Muscle layer of duodenum (tissue), 2 donors: Measurements from ENCODE around the gene HIC1.

Experiments
- H3K27ac ChIP-seq: one replicate; pipeline ENCODE4 v1.7.0; 2013; ENCODE audit warnings: mild to moderate bottlenecking, low read length
- H3K27me3 ChIP-seq: one replicate; pipeline ENCODE4 v1.7.0; 2013; ENCODE audit warnings: low read depth, mild to moderate bottlenecking, control low read depth, low read length
- H3K36me3 ChIP-seq, 2 donors: one replicate each; pipeline ENCODE4 v1.7.0; 2013; ENCODE audit warnings: low read length in 2 of 2, control low read depth in 1 of 2, mild to moderate bottlenecking in 1 of 2; ENCODE audit not compliant: insufficient read depth in 2 of 2, control insufficient read depth in 1 of 2
- H3K4me1 ChIP-seq, 2 donors: one replicate each; pipeline ENCODE4 v1.7.0; 2013; ENCODE audit warnings: low read length in 2 of 2, mild to moderate bottlenecking in 2 of 2, control low read depth in 1 of 2, moderate library complexity in 1 of 2; ENCODE audit not compliant: insufficient read depth in 2 of 2, control insufficient read depth in 1 of 2
- H3K4me3 ChIP-seq, 2 donors: one replicate each; pipeline ENCODE4 v1.7.0; 2013; ENCODE audit warnings: low read length in 2 of 2, low read depth in 1 of 2, mild to moderate bottlenecking in 1 of 2
- H3K9me3 ChIP-seq, 2 donors: one replicate each; pipeline ENCODE4 v1.7.0; 2013; ENCODE audit warnings: low read length in 2 of 2, control low read depth in 1 of 2, mild to moderate bottlenecking in 1 of 2; ENCODE audit not compliant: control insufficient read depth in 1 of 2
- donor health status: healthy.

Gene HIC1

DNA sequence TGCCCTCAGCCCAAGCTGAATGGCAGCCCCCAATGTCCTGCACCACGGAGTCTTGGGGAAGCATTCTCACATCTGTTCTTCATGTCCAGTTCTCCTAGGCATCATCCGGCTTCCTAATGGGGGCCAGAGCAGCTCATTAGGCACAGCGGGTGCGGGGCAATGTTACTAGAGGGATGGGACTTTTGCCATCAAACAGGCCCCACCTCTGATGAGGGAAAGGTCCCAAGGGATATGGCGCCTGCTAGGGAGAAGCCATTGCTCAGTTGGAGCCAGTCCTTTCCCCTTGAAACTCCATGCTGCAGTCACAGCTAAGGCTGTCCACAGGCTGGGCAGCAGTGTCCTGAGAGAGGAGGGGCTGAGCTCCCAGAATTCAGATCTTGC lies 26.7 kb upstream of the HIC1 start:
- Histone ChIP-seq H3K9me3 (no peaks in the 10 kb centered on the region), H3K4me3 (no peak overlapping the region), H3K4me1 (peaks cover 4 to 45% of the 10 kb centered on the region in 2 donors), H3K27me3 (peaks cover 10% of the 10 kb centered on the region), H3K27ac (no peak overlapping the region), H3K36me3 (no peaks in the 10 kb centered on the region)

DNA sequence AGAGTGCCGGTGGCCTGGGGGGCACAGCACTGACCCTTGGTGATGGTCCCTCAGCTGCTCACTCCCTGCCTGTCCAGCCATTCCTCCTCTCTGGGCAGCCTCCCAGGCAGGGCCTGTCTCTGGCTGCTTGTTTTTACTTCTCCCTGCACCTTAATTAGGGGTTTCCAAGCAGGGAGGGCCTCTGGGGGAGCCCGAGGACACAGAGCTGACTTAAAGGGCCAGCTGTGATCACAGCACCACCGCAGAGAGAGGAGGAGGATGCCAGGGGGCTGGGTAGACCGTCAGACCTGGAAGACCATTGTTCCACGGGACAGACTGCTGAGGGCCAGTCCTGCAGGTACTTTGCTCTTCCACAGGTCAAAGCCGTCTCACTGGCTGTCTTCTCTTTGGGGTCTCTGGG lies 26.2 kb upstream of the HIC1 start:
- Histone ChIP-seq H3K4me1 (peaks cover 4 to 42% of the 10 kb centered on the region in 2 donors), H3K36me3 (peaks cover 4% of the 10 kb centered on the region in 2 donors), H3K9me3 (no peaks in the 10 kb centered on the region), H3K27ac (no peak overlapping the region), H3K27me3 (peaks cover 10% of the 10 kb centered on the region), H3K4me3 (no peak overlapping the region)

DNA sequence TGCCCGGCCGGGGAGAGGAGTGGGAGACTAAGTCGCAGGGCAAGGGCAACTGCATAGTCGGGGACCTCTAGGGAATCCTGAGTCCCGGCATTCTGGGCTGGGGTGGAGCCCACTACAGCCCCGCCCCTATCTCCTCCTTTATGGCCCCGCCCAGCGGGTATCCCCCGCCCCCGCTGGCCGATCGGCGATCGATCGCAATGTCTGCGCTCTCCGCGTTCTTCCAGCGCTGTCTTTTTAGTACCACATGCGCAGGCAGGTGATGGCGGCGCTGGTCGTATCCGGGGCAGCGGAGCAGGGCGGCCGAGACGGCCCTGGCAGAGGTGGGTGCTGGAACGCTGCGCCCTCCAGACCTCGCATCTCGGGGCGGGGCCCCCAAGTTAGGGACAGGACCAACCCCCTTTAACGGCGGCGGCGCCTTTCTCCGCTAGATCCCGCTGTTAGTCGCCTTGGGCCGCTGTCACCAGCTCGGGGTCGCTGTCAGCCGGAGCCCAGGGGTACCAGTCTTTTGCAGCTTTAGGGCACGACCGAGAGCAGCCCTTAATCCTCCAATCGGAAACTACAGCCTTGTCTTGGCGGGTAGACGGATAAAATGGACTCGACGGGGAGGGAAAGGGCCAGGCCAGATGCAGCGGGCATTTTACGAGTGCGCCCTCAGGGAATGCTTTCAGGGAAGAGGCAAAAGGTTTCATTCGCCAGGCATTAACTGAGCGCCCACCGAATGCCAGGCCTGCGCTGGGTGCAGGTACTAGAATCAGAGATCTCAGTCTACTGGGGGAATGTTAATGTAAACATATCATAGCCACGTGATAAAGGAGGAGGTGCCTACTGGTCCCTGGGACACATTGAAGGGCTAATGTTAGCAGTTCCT lies 24.8 kb upstream of the HIC1 start, which contains the start of gene DPH1:
Gene DPH1, plus strand, starts transcription at position 243 of the 868 bp plus-strand sequence. Its CDS starts 17 bp downstream, at position 260.
- Histone ChIP-seq H3K9me3 (no peaks in the 10 kb centered on the region), H3K27ac (peak within 1 kb of the TSS; percentile 76), H3K27me3 (peaks cover 10% of the 10 kb centered on the region), H3K36me3 (peaks cover 4 to 8% of the 10 kb centered on the region in 2 donors), H3K4me1 (peaks cover 4 to 28% of the 10 kb centered on the region in 2 donors), H3K4me3 (peak within 1 kb of the TSS; percentile 99 to 100)

DNA sequence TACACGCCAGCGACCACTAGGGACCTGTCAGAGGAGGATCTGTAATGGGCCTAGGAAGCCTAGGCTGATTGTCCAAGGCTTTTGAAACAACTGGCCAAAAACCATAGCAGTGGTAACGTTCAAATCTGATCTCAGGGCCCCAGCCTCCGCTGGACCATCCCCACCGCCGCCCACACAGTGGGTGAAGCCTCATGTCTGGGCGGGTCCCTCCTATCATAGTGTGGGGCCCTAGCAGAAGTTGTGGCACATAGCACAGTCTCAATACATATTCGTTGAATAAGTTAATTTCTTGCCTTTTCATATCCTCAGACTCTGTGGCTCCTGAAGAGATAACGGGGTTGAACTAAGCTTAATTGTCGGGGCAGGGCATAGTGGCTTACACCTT lies 24.1 kb upstream of the HIC1 start:
- Histone ChIP-seq H3K4me3 (peak overlapping the region; percentile 99 to 100), H3K27me3 (peaks cover 10% of the 10 kb centered on the region), H3K9me3 (no peaks in the 10 kb centered on the region), H3K4me1 (peaks cover 4 to 21% of the 10 kb centered on the region in 2 donors), H3K27ac (no peak overlapping the region), H3K36me3 (peaks cover 4 to 12% of the 10 kb centered on the region in 2 donors)

DNA sequence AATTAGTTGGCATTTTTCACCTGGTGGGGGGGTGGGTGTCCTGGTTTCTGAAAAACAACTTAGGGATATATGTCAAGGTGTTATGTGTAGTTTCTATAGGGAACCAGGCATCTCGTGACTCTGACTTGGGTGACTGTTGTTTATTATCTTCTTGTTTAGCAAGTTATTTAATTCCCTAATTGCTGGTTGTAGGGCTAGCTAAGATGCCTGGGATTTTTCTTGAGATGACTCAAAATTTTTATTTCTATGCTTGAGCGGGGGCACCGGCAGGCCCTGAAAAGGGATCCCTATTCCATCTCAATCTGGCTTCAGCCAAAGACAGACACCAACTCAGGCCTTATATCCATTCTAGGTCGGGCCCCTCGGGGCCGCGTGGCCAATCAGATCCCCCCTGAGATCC lies 21.8 kb upstream of the HIC1 start:
- H3K36me3 ChIP-seq, result peaks cover 4 to 34% of the 10 kb centered on the region in 2 donors
- H3K9me3 ChIP-seq, result no peaks in the 10 kb centered on the region
- H3K4me1 ChIP-seq, result peaks cover 4 to 20% of the 10 kb centered on the region in 2 donors
- no peak overlapping the region for H3K27ac ChIP-seq
- H3K27me3 ChIP-seq, result peaks cover 9% of the 10 kb centered on the region
- H3K4me3 ChIP-seq, result no peak overlapping the region

DNA sequence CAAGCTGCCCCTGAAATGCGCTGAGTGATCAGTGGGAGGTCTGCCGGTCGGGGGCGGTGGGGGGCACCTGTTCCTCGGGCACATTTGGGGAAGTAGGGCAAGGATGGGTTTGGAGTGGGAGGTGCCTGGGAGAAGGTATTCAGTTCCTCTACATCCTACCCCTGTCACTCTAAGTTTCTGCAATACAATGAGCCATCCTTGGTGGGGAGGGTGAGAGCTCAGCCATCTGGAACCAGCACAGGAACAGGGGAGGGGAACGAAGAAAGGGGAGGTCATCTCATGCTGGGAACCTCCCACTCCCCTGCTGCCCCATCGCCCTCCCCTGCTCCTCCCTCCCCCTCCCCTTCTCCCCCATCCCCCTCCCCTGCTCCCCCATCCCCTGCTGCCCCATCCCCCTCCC lies 20.7 kb upstream of the HIC1 start:
- H3K36me3 ChIP-seq, result peaks cover 4 to 41% of the 10 kb centered on the region in 2 donors
- H3K4me1 ChIP-seq, result peaks cover 4 to 20% of the 10 kb centered on the region in 2 donors
- no peak overlapping the region for H3K27ac ChIP-seq
- no peaks in the 10 kb centered on the region for H3K27me3 ChIP-seq
- no peaks in the 10 kb centered on the region for H3K9me3 ChIP-seq
- no peak overlapping the region for H3K4me3 ChIP-seq

DNA sequence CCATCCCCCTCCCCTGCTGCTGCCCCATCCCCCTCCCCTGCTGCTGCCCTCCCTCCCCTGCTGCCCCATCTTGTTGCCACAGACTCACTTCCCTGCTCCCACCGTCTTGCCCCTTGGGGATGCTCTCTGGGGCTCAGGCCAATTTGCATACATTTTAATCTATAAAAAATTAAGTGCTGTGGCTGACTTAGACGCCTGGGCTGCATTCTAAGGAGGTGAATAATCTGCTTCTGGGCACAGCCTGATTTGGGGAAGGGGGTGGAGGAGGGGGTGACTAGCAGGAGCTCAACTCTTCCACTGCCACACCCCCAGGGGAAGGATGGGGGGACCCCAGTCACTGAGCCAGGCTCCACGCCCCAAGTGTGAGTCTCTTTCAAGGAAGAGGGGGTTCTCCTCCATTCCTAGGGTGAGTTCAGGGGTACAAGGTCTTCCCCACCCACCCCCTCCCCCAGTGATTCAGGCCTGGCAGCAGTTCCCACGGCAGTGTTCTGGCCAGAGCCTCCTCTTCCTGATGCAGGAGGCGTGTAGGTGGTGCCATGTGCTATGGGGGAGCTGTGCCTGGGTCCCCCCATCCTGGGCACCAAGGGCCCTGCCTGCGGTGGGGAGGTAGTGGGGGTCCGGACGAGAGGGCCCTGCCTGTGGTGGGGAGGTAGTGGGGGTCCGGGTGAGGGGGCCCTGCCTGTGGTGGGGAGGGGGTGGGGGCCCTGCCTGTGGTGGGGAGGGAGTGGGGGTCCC lies 19.9 kb upstream of the HIC1 start:
- H3K36me3 ChIP-seq, result peaks cover 4 to 42% of the 10 kb centered on the region in 2 donors
- no peaks in the 10 kb centered on the region for H3K27me3 ChIP-seq
- no peak overlapping the region for H3K4me3 ChIP-seq
- H3K9me3 ChIP-seq, result no peaks in the 10 kb centered on the region
- H3K4me1 ChIP-seq, result peaks cover 4 to 15% of the 10 kb centered on the region in 2 donors
- H3K27ac ChIP-seq, result no peak overlapping the region

DNA sequence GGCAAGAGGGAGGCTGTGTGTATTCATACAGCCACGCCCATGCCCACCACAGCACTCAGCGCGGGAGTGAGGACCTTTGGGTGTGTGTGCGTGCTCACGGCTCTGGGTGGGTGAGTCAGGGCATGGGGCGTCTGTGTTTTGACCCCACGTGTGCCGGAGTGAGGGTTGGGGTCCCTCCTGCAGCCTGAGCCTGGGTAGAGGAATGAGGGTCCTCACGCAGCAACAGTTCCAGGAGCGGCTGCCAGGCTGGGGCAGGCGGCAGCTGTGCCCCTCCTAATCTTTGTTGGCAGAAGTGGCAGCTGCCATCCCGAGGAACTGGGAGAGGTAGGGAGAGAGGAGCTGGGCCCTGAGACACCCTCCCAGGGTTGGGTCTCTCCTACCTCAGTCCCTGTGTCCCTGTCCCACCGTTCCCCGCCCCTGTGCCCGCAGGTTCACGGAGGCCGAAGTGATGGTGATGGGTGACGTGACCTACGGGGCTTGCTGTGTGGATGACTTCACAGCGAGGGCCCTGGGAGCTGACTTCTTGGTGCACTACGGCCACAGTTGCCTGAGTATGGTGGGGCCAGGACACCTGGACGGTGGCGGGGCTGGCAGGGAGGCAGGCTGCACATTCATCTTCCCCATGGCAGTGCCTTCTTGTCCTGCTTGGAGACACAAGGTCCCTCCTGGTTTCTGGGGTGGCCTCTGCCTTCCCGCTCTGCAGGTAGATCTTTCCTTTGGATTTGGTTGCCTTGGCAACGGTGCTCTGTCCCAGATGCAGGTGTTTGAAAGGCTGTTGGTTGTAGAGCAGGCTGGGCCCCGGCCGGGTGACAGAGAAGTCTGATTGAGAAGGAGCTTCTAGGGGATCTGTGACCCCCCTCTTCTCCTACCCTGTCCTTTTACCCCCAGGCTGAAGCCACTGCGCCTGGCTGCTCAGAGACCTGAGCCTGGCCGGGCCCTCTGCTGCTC lies 19.1 kb upstream of the HIC1 start:
- Histone ChIP-seq H3K27me3 (no peaks in the 10 kb centered on the region), H3K4me3 (no peak overlapping the region), H3K27ac (no peak overlapping the region), H3K4me1 (peaks cover 3 to 12% of the 10 kb centered on the region in 2 donors), H3K9me3 (no peaks in the 10 kb centered on the region), H3K36me3 (peaks cover 4 to 49% of the 10 kb centered on the region in 2 donors)

DNA sequence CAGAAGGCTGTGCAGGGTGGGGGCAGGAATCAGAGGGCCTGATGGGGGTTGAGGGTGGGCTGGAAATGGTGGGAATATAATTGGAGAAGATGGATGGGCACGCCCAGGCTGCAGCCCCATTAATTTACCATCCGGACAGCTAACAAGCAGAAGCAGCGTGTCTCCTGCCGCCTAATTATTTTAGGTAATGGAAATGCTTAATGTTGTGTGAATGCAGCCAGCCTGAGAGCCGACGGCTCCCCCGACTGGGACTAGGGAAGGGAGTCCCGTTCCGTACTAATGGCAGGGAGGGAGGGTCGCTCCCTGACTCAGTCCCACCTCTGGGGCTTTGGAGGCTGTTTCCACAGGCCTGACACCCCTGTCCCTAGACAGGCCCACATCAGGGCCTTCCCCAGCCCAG lies 17.7 kb upstream of the HIC1 start:
- H3K4me1 ChIP-seq, result peaks cover 0 to 9% of the 10 kb centered on the region in 2 donors
- no peak overlapping the region for H3K27ac ChIP-seq
- no peak overlapping the region for H3K4me3 ChIP-seq
- H3K36me3 ChIP-seq, result peaks cover 4 to 49% of the 10 kb centered on the region in 2 donors
- H3K9me3 ChIP-seq, result no peaks in the 10 kb centered on the region
- no peaks in the 10 kb centered on the region for H3K27me3 ChIP-seq

DNA sequence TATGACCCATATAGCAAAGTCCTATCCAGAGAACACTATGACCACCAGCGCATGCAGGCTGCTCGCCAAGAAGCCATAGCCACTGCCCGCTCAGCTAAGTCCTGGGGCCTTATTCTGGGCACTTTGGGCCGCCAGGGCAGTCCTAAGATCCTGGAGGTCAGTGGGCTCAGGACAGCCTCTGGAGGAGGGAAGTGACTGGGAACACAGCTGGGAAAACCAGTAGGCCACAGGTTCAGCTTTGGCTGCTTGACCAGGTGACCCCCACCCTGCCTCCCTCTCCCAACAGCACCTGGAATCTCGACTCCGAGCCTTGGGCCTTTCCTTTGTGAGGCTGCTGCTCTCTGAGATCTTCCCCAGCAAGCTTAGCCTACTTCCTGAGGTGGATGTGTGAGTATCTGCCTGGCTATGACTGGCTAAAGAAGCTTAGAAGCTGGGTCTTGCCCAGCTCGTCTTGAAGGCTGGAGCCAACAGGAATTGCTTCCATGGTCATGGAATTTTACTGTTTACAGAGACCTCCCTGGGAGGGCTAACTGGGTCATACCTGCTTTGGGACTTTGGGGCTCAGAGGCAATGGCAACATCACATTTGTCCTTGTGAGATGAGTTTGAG lies 14.6 kb upstream of the HIC1 start:
- no peak overlapping the region for H3K27ac ChIP-seq
- H3K27me3 ChIP-seq, result no peaks in the 10 kb centered on the region

More for the DNA sequence above, 14.6 kb upstream of the HIC1 start:
- Histone ChIP-seq H3K4me3 (no peak overlapping the region), H3K4me1 (peaks cover 10 to 29% of the 10 kb centered on the region in 2 donors), H3K36me3 (peaks cover 9 to 59% of the 10 kb centered on the region in 2 donors), H3K9me3 (no peaks in the 10 kb centered on the region)
